Activated T-cell treated with anti-CD3 and anti-CD28 coated beads, Interleukin-2, amount 50 U/mL, for 24 hours (primary cell): ENCODE results near the gene ACAD10.

Source experiments
- DNase-seq: peaks from one replicate; pipeline ENCODE4 v3.0.0-alpha.2; 2020
- H3K27ac Mint-ChIP-seq: 2 replicates; pipeline ENCODE4 v1.8.0; 2020; ENCODE audit warnings: mild to moderate bottlenecking, mixed read lengths
- H3K27me3 Mint-ChIP-seq: 2 replicates; pipeline ENCODE4 v1.8.0; 2020; ENCODE audit warnings: mixed read lengths
- H3K36me3 Mint-ChIP-seq: 2 replicates; pipeline ENCODE4 v1.8.0; 2020; ENCODE audit warnings: low read depth, mixed read lengths
- H3K4me1 Mint-ChIP-seq: 2 replicates; pipeline ENCODE4 v1.8.0; 2020; ENCODE audit warnings: low read depth, mixed read lengths
- H3K4me3 Mint-ChIP-seq: 2 replicates; pipeline ENCODE4 v1.8.0; 2020; ENCODE audit warnings: mild to moderate bottlenecking, moderate library complexity, mixed read lengths
- H3K9me3 Mint-ChIP-seq: 2 replicates; pipeline ENCODE4 v1.8.0; 2020; ENCODE audit warnings: mixed read lengths

The ACAD10 gene

DNA sequence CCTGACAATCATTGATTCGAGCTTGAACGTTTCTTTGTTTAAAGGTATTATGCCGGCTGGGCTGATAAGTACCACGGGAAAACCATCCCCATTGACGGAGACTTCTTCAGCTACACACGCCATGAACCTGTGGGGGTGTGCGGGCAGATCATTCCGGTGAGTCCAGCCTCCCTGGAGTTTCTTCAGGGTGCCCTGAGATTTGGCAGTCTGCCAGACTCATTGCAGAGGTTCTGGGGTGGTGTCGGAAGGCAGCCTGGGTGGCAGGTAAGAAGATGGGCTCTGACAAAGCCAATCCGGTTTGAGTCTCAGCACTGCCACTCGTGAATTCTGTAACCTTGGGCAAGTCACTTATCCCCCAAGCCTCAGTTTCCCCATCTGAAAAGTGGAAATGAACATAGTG, 103.9 kb downstream of the ACAD10 start:
- DNase-seq, result no peak
- no peak overlapping the region for H3K27ac Mint-ChIP-seq
- H3K4me1 Mint-ChIP-seq, result no peaks in the 10 kb centered on the region
- no peaks in the 10 kb centered on the region for H3K9me3 Mint-ChIP-seq
- H3K4me3 Mint-ChIP-seq, result no peak overlapping the region
- no peaks in the 10 kb centered on the region for H3K36me3 Mint-ChIP-seq
- no peaks in the 10 kb centered on the region for H3K27me3 Mint-ChIP-seq

DNA sequence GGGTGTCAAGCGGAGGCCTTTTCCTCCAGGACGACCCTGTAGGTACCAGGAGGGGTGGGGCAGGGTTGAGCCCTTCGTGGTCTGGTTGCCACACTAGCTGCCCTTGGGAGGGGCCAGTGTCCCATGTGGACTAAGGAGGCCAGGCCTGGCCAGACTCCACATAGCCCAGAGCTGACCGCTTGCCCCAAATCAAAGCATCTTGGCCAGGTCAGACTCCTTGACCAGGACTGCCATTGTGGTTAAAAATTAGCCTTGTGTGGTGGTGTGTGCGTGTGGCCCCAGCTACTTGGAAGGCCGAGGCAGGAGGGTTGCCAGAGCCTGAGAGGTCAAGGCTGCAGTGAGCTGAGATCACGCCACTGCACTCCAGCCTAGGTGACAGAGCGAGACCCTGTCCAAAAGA, 105.7 kb downstream of the ACAD10 start:
- Mint-ChIP-seq H3K27ac (no peak overlapping the region), H3K36me3 (no peaks in the 10 kb centered on the region), H3K9me3 (no peaks in the 10 kb centered on the region), H3K4me1 (no peaks in the 10 kb centered on the region), H3K4me3 (no peak overlapping the region), H3K27me3 (no peaks in the 10 kb centered on the region)
- no peak for DNase-seq

DNA sequence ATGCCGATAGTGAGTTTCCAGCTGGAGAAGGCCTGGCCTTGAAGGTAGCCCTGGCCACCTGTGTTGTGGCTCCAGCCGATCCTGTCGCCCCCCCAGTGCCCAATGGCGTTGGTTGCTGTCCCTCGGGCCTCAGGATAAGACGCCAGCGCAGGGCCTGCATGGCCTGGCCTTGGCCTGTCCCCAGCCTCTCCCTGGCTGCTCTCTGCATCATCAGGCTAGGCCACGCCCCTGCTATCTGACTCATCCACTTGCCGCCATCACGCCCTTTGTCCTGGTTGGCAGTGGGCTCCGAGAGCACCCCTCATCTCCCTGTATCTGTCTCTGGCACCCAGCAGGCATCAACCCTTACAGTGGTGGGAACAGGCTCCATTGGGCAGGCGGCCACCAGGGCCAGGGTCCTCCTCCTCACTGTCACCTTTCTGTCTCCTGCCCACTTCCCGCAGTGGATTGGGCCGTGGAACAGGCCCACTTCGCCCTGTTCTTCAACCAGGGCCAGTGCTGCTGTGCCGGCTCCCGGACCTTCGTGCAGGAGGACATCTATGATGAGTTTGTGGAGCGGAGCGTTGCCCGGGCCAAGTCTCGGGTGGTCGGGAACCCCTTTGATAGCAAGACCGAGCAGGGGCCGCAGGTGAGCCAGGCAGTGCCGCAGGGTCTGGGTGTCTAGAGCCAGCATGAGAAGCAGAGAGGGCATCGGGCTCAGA, 106.5 kb downstream of the ACAD10 start:
- H3K27me3 Mint-ChIP-seq, result no peaks in the 10 kb centered on the region
- no peak for DNase-seq
- no peak overlapping the region for H3K27ac Mint-ChIP-seq
- no peaks in the 10 kb centered on the region for H3K4me1 Mint-ChIP-seq
- no peaks in the 10 kb centered on the region for H3K9me3 Mint-ChIP-seq
- no peaks in the 10 kb centered on the region for H3K36me3 Mint-ChIP-seq
- no peak overlapping the region for H3K4me3 Mint-ChIP-seq

DNA sequence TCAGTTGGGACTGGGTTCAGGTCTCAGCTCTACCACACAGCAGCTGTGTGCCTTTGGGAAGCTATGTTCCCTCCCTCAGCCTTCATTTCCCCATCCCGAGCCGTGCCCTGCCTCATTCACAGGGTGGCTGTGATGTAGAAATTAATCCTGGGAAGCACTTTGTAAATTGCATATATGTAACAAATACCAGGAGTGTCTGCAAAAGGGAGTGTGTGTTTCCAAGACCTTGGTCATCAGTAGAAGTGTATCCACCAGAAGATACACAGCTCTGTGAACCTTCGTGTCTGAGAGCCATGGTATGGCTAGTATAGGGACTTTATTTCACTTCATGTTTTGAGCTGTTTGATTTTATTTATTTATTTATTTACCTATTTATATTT, 107.0 kb downstream of the ACAD10 start:
- H3K4me3 Mint-ChIP-seq, result no peak overlapping the region
- H3K27ac Mint-ChIP-seq, result no peak overlapping the region
- DNase-seq, result no peak
- no peaks in the 10 kb centered on the region for H3K4me1 Mint-ChIP-seq
- H3K9me3 Mint-ChIP-seq, result no peaks in the 10 kb centered on the region
- no peaks in the 10 kb centered on the region for H3K27me3 Mint-ChIP-seq
- H3K36me3 Mint-ChIP-seq, result no peaks in the 10 kb centered on the region

DNA sequence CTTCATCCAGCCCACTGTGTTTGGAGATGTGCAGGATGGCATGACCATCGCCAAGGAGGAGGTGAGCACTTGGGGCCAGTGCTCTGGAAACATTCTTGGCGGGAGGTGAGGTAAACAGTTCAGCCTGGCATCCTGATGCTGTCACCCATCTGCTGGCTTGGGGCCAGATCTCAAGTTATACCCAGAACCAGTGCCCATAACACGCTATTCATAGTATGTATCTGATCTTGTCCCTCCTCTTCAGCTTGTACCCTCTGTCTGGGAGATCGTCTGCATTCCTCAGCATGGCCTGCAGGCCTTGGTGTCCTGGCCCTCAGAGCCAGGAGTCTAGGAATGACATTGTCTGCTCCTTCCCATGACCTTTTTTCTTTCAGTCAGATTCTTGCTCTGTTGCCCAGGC, 112.3 kb downstream of the ACAD10 start:
- no peaks in the 10 kb centered on the region for H3K36me3 Mint-ChIP-seq
- no peak overlapping the region for H3K4me3 Mint-ChIP-seq
- H3K27ac Mint-ChIP-seq, result no peak overlapping the region
- H3K9me3 Mint-ChIP-seq, result no peaks in the 10 kb centered on the region
- H3K4me1 Mint-ChIP-seq, result no peaks in the 10 kb centered on the region
- no peak for DNase-seq
- no peaks in the 10 kb centered on the region for H3K27me3 Mint-ChIP-seq

DNA sequence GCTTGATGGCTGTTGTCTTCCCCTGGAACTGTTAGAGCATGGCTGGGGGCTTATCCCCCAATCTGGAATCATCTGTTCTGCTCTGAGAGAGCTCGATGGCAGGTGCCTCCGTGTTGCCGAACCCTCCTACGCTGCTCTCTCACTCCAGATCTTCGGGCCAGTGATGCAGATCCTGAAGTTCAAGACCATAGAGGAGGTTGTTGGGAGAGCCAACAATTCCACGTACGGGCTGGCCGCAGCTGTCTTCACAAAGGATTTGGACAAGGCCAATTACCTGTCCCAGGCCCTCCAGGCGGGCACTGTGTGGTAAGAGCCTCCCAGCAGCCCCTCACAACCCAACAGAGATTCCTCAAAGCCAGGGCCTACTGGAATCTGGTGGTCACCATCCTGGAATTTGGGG, 113.9 kb downstream of the ACAD10 start:
- H3K27me3 Mint-ChIP-seq, result no peaks in the 10 kb centered on the region
- no peak overlapping the region for H3K4me3 Mint-ChIP-seq
- no peak overlapping the region for H3K27ac Mint-ChIP-seq
- H3K9me3 Mint-ChIP-seq, result no peaks in the 10 kb centered on the region
- H3K36me3 Mint-ChIP-seq, result no peaks in the 10 kb centered on the region
- H3K4me1 Mint-ChIP-seq, result no peaks in the 10 kb centered on the region
- no peak for DNase-seq

DNA sequence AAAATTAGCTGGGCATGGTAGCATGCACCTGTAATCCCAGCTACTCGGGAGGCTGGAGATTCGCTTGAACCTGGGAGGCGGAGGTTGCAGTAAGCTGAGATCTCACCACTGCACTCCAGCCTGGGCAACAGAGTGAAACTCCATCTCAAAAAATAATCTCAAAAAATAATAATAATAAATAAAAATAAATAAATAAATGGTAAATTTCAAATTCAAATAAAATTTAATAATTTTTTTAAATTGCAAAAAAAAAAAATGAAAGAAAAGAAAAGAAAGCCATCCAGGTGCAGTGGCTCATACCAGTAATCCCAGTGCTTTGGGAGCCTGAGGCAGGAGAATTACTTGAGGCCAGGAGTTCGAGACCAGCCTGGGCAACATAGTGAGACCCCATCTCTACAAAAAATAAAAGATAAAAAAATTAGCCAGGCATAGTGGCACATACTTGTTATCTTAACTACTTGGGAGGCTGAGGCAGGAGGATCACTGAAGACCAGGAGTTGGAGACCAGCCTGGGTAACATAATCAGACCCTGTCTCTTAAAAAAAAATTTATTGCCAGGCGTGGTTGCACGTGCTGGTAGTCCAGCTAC, 117.3 kb downstream of the ACAD10 start:
- Mint-ChIP-seq H3K4me3 (no peak overlapping the region), H3K4me1 (no peaks in the 10 kb centered on the region), H3K36me3 (no peaks in the 10 kb centered on the region), H3K27ac (no peak overlapping the region), H3K27me3 (no peaks in the 10 kb centered on the region), H3K9me3 (no peaks in the 10 kb centered on the region)
- DNase-seq, result no peak

DNA sequence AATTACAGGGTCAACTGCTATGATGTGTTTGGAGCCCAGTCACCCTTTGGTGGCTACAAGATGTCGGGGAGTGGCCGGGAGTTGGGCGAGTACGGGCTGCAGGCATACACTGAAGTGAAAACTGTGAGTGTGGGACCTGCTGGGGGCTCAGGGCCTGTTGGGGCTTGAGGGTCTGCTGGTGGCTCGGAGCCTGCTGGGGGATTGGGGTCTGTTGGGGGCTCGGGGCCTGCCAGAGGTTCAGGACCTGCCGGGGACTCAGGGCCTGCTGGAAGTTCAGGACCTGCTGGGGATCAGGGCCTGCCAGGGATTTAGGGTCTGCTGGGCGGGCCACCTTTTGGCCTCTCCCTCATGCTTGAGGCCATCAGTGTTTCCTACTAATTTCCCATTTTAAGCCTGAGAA, 118.0 kb downstream of the ACAD10 start:
- no peaks in the 10 kb centered on the region for H3K4me1 Mint-ChIP-seq
- no peak overlapping the region for H3K4me3 Mint-ChIP-seq
- no peak overlapping the region for H3K27ac Mint-ChIP-seq
- DNase-seq, result no peak
- no peaks in the 10 kb centered on the region for H3K27me3 Mint-ChIP-seq
- no peaks in the 10 kb centered on the region for H3K9me3 Mint-ChIP-seq
- no peaks in the 10 kb centered on the region for H3K36me3 Mint-ChIP-seq

DNA sequence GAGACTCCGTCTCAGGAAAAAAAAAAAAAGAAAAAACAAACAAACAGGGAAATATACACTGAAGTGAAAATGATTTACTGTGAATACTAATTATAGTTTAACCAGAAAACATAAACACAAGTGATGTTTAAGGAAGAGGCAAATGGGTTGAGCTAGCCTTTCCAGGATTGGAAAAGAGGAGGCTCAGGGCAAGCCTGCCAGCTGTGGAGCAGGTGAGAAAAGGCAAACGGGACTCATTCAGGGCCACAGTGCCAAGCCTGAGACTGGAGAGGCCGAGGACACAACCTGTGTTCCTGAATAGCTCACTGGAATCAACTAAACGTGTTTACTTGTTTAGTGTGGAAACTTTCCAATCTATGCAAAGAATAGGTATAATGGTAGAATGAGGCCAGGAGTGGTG, 120.5 kb downstream of the ACAD10 start:
- no peaks in the 10 kb centered on the region for H3K9me3 Mint-ChIP-seq
- no peaks in the 10 kb centered on the region for H3K36me3 Mint-ChIP-seq
- H3K27me3 Mint-ChIP-seq, result no peaks in the 10 kb centered on the region
- no peaks in the 10 kb centered on the region for H3K4me1 Mint-ChIP-seq
- no peak for DNase-seq
- no peak overlapping the region for H3K27ac Mint-ChIP-seq
- no peak overlapping the region for H3K4me3 Mint-ChIP-seq
